22Rv1 (cell line): ENCODE results near the gene COL4A2.
"Not testable (repeated sequence)": the region's sequence is repeated elsewhere in the genome, so short reads cannot be mapped to it uniquely, and the experiment has no call there.

Experiments used
- H3K27ac ChIP-seq: fragments of 450-650 bp; 2 replicates; pipeline ENCODE4 v1.5.1; 2017
- ZFX ChIP-seq: fragments of 450-650 bp; IDR thresholded peaks from 2 replicates; pipeline ENCODE4 v1.6.1; 2017; ENCODE audit warnings: antibody characterized with exemption, borderline replicate concordance
- TF ChIP-seq, protein P1 (sequence below): fragments of 450-650 bp; IDR thresholded peaks from 2 replicates; pipeline ENCODE4 v1.5.1; 2017; ENCODE audit warnings: mild to moderate bottlenecking

COL4A2 gene

DNA sequence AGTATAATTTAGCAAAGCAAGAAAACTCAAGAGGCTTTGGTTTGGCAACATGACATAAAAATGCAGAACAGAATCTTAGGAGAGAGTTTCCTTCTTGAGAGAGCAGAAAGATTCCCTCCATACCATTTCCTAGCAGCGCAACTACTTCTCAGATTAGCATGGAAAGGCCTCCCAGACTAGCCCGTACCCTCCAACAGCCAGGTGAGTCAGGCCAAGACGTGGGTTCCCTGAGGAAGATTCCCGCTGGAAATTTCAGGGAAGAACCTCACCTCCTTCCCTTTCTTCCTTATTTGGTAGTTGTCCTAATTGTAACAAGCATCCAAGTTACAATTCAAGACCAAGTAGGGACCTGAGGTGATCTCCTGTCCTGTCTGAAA lies 12.3 kb downstream of the COL4A2 start:
- no peak overlapping the region for H3K27ac ChIP-seq
- TF ChIP-seq, protein P1, sequence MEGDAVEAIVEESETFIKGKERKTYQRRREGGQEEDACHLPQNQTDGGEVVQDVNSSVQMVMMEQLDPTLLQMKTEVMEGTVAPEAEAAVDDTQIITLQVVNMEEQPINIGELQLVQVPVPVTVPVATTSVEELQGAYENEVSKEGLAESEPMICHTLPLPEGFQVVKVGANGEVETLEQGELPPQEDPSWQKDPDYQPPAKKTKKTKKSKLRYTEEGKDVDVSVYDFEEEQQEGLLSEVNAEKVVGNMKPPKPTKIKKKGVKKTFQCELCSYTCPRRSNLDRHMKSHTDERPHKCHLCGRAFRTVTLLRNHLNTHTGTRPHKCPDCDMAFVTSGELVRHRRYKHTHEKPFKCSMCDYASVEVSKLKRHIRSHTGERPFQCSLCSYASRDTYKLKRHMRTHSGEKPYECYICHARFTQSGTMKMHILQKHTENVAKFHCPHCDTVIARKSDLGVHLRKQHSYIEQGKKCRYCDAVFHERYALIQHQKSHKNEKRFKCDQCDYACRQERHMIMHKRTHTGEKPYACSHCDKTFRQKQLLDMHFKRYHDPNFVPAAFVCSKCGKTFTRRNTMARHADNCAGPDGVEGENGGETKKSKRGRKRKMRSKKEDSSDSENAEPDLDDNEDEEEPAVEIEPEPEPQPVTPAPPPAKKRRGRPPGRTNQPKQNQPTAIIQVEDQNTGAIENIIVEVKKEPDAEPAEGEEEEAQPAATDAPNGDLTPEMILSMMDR = no peak
- no peak for TF ChIP-seq ZFX

DNA sequence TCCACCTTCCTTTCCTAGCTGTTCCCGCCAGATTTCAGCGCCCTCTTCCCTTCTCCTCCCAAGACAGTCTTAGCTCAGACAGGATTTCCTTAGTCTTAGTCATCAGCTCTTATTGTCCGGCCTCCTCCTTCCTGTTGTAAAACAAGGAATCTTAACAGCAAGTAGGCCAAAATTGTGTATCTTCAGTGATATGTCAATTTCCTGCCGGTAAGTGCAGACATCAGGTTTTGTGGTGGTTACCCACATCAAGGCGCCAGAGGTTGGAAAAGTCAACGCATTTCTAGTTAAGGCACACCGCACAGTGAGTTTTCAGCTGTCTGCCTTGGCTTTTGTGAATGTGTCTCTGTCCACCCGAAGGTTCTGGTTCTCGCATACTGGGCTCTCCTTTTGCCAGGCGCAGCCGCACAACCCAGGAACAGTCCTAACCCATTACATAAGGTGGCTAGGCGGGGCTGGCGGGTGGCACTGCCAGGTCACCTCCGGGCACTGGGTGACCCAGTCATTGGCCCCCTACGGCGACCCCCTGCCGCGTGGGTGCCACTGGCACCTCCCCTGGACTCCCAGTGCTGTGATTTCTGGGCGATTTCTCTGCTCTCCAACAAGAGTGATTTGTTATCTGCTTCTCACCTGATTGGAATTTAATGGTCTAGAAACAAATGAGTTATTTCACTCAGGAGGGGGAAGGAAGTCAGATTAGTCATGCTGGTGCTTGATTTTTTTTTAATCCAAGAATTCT lies 12.9 kb downstream of the COL4A2 start:
- no peak overlapping the region for H3K27ac ChIP-seq
- no peak for TF ChIP-seq ZFX
- TF ChIP-seq, protein P1 = no peak

DNA sequence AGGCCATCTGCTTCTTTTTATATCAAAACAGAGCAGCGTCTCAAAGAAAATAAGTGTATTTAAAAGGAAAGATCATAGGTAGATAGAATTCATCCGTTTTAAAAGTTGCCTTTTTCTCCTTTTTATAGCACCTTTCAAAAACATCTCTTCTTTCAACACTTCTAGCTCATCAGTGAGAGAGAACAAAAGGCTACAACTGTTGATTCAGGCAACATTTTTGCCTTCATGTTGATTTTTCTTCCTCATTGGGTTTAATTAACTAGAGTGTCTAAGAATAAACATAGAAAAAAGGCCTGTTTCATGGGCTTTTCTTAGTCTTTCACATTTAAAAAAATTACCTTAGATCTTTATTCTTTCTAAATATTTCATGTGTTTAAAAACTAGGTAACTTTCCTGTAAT lies 13.6 kb downstream of the COL4A2 start:
- no peak for TF ChIP-seq ZFX
- TF ChIP-seq, protein P1 = no peak
- no peak overlapping the region for H3K27ac ChIP-seq

DNA sequence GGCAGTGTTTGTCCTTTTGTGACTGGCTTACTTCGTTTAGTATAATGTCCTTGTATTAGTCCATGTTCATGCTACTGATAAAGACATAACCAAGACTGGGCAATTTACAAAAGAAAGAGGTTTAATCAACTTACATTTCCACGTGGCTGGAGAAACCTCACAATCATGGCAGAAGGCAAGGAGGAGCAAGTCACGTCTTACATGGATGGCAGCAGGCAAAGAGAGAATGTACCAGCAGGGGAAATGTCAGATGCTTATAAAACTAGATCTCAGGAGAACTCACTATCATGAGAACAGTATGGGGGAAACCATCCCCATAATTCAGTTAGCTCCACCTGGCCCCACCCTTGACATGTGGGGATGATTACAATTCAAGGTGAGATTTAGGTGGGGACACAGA lies 14.5 kb downstream of the COL4A2 start:
- H3K27ac ChIP-seq = not testable (repeated sequence)

DNA sequence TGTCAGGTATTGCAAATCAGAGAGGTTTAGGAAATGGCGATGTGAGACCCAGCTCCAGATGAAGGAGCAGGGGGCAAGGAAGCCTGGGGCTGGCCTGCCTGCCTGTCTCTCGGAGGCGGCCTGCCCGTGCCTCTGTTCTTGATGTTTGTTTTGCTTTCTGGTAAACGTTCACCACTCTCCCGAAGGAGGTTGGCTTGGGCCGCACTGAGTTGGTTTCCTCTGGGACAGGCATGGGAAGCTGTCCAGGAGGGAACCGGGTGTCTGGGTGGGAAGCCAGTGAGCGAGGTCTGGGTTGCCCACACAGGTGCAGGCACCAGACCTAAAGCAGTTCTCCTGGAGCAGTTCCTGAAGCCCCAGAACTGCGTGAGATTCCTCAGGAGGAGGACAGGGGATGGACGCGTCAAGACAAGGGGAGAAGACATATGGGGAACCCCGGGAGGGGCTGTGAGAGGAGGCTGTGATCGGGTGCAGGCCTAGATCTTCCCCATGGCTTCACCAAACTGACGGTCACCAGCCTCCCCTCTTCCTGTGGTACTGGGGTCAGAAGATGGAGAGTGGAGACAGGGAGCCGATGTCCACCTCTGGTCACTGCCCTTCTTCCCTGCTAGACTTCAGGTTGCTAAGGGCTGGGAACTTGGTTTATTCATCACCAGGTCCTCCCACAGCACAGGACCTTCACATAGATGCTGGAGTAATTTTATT lies 15.2 kb downstream of the COL4A2 start:
- H3K27ac ChIP-seq = no peak overlapping the region
- TF ChIP-seq ZFX = no peak
- TF ChIP-seq, protein P1 = no peak

DNA sequence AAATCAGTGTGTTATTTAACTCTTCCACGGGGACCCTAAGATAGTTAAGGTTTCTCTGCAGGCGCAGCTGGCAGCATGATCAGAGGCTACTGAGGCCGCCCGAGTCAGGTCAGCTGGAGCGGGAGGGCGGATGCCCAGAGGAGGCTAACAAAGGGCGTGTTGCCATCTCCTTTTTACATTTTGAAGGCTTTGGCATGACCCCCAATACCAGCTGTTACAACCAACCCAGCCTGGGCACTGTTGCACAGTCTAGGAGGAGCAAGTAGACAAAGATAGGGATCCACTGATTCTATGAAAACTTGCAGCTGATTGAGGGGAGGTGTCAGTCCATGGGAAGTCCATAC lies 15.7 kb downstream of the COL4A2 start:
- no peak for TF ChIP-seq ZFX
- TF ChIP-seq, protein P1 = no peak
- H3K27ac ChIP-seq = no peak overlapping the region

DNA sequence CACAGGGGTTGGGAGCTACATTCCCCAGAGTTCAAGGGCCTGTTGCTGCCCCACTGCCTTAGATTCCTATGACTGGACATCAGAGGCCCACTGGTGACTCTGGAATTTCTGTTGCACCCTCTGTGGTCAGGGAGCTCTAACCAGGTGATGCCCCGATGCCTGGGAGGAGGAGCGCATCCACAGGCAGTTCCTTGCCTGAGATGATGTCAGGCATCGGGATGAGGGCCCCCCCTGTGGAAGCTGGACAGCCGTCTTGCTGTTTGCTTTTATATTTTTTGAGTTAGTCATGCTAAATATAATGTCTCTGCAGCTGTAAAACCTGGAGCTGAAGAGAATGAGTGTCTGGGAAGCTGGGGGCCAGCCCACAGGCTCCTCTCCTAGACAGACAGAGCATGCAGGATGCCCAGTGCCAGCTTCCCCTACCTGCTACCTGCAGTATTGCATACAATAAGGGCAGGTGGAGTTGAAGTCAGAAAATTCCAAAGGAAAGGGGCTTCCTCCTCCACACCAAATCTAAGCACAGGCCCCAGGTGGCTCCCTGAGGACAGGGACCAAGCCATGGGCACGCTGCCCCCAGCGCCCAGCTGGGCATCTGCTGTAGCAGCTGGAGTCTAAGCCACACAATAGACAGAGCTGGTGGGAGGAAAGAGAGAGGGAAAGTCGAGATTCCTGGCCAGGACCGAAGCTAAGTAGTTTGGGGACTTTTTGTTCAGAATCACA lies 16.2 kb downstream of the COL4A2 start:
- TF ChIP-seq, protein P1 = no peak
- no peak for TF ChIP-seq ZFX
- no peak overlapping the region for H3K27ac ChIP-seq
